HL-60 (cell line): ENCODE measurements around the gene EXOC2.

Source experiments
- GABPA ChIP-seq: IDR thresholded peaks from 2 replicates; pipeline ENCODE4 v1.6.1; 2012; ENCODE audit warnings: low read depth
- POLR2AphosphoS5 ChIP-seq: IDR thresholded peaks from 2 replicates; pipeline ENCODE4 v1.6.1; 2012; ENCODE audit warnings: low read depth
- REST ChIP-seq: IDR thresholded peaks from 2 replicates; pipeline ENCODE4 v1.6.1; 2012; ENCODE audit warnings: low read depth; ENCODE audit not compliant: insufficient replicate concordance
- TF ChIP-seq, protein P1 (sequence below): IDR thresholded peaks from one replicate; pipeline ENCODE4 v1.5.1; 2011; ENCODE audit warnings: low read length, control low read depth, inconsistent platforms; ENCODE audit not compliant: insufficient read depth

DNA sequence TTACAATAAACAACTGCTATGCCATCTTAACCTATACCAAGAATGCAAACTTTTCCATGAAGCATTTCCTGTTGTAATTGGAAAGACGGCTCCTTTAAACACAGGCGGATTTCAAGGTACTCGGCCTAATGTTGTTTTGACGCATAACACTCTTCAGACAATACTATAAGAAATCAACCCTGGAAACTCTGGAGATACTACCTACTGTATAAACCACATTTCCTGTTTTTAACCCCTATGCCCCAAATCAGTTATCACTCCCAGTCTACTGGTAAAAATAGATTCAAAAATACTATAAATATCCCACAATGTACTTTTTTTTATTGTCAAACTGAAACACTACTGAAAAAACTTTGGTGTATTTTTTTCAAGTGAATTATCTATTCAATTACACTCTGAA is 183.3 kb downstream of the EXOC2 start:
- TF ChIP-seq, protein P1, sequence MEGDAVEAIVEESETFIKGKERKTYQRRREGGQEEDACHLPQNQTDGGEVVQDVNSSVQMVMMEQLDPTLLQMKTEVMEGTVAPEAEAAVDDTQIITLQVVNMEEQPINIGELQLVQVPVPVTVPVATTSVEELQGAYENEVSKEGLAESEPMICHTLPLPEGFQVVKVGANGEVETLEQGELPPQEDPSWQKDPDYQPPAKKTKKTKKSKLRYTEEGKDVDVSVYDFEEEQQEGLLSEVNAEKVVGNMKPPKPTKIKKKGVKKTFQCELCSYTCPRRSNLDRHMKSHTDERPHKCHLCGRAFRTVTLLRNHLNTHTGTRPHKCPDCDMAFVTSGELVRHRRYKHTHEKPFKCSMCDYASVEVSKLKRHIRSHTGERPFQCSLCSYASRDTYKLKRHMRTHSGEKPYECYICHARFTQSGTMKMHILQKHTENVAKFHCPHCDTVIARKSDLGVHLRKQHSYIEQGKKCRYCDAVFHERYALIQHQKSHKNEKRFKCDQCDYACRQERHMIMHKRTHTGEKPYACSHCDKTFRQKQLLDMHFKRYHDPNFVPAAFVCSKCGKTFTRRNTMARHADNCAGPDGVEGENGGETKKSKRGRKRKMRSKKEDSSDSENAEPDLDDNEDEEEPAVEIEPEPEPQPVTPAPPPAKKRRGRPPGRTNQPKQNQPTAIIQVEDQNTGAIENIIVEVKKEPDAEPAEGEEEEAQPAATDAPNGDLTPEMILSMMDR = no peak
- no peak for TF ChIP-seq GABPA
- TF ChIP-seq POLR2AphosphoS5 = no peak
- no peak for TF ChIP-seq REST
